Measurements from ENCODE around the gene KLHL30. TPM values are rescaled to one million over a fixed set of nuclear protein-coding genes. Genes with fewer than 3 reads are reported as not detected.
A peak's percentile ranks its signal among the peaks of the same experiment; 100 is the strongest.

The KLHL30 gene, protein sequence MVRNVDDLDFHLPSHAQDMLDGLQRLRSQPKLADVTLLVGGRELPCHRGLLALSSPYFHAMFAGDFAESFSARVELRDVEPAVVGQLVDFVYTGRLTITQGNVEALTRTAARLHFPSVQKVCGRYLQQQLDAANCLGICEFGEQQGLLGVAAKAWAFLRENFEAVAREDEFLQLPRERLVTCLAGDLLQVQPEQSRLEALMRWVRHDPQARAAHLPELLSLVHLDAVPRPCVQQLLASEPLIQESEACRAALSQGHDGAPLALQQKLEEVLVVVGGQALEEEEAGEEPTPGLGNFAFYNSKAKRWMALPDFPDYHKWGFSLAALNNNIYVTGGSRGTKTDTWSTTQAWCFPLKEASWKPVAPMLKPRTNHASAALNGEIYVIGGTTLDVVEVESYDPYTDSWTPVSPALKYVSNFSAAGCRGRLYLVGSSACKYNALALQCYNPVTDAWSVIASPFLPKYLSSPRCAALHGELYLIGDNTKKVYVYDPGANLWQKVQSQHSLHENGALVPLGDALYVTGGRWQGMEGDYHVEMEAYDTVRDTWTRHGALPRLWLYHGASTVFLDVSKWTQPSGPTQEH
- 1.1 TPM for total RNA-seq

DNA sequence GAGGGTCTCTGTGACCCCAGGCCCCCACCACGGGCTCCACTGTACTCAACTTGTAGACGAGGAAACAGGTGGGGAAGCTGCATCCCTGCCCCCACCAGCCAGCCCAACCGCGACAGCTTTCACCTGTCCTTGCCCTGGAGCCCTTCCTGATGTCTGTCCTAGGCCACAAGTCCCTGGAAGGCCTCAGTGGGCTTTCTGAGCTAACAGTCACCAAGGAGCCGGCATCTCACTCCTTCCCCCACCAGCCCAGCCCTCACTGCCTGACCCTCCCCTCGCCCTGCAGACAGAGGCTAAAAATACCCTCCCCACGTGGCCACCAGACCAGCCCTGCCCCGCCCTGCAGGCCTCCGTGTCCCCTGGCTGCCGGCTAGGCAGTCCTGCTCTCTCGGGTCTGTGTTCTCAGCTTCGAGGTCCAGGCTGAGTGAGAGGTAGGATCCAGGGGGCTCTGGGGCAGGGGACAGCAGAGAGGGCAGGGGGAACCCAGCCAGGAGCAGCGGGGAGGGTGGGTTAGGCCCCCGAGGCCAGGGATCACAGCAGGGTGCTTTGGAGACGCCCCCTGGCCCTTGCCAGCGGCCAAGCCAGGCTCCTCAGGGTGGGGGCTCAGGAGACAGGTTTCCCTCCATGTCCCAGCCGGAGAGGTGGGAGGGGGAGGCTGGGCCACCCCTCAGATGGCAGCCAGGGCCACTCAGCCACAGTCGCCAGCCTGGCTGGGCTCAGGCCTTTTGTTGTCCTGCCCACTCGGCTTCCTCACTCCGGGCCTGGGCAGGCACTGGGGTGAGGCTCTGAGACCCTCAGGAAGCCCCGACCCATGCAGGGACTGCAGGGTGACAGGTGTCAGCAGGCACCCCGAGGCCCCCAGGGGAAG is at the start of gene KLHL30:
KLHL30 (plus strand) TSS at position 338 of the 865 bp plus-strand sequence. CDS start 2,087 bp downstream, outside the sequence.
- intact Hi-C loops (cut with DNase I), result no loop called here
- ATAC-seq, result peak; percentile 68
- no peak for DNase-seq (ENCODE audit: low spot score)

DNA sequence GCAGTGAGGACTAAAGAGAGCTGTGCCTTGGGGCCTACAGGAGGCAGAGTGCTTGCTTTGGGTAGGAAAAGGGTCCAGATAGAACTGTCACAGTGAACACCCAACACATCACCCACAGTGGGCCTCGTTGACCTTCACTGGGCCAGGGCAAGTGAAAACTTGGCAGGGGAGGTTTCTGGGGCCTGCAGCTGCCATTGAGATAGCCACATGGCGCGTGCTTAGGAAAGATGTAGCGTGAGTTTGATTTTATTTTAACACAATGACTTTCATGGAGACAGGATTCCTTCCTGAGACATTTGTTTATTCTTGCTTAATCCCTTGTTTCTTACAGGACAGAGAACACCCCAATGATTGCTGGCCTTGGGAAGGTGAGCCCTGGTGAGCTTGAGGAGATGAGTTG is 47.6 kb upstream of the KLHL30 start:
- intact Hi-C loops (cut with DNase I), result no loop called here
- ATAC-seq (no peak), DNase-seq (ENCODE audit: low spot score) (no peak)

DNA sequence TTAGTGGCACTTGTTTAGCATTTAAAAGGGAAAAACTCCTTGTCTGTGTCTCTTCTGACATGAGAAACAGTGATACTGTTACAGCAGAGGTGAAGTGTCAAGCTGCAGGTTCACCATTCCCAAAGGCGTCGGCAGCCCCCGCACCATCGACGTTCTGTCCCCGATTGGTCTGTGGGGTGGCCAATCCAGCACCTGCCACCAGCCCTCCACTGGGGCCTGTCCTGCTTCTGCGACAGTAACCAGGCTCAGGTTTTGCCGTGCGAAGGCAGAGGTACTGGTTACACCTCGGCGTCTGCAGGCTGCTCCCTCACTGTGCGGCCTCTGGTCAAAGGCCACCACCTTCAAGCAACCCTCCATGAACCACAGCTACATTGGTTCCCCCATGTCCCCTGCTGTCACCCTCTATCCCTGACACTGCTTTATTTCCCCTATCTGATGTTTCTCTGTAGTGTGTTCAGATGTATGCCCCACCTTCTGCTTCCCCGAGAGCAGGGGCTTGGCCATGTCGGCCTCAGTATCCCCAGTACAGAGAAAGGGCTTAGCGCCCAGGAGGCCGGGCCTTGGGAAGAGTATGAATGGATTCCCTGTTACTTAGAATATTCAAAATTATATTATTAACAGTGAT is 46.9 kb upstream of the KLHL30 start:
- intact Hi-C loops (cut with DNase I), result no loop called here
- ATAC-seq (no peak), DNase-seq (ENCODE audit: low spot score) (no peak)

DNA sequence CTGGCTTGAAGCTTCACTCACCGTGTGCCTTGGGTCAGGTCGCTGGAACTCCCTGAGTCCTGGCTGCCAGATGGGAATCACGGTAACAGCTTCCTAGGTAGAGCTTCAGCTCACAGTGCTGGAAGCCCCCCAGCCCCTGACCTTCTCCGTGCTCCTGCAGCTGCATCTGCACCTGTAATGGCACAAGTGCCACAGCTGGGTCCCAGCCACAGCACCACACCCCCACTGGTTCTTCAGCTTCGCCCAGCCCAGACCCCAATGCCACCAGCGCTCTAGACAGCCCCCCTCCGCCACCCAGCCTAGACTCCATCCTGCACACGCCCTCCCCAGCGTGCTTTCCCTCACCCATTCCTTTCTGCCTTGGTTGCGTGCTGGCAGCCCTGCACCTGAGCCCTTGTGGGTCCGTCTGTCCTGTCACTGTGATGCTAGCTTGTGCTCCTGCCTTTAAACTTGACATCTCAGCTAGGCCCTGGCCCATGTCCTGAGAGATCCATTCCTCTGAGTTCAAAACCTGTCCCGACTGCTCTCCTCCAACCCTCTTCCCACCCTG is 45.9 kb upstream of the KLHL30 start:
- DNase-seq (ENCODE audit: low spot score), result peak; percentile 36
- intact Hi-C loops (cut with DNase I), result no loop called here

DNA sequence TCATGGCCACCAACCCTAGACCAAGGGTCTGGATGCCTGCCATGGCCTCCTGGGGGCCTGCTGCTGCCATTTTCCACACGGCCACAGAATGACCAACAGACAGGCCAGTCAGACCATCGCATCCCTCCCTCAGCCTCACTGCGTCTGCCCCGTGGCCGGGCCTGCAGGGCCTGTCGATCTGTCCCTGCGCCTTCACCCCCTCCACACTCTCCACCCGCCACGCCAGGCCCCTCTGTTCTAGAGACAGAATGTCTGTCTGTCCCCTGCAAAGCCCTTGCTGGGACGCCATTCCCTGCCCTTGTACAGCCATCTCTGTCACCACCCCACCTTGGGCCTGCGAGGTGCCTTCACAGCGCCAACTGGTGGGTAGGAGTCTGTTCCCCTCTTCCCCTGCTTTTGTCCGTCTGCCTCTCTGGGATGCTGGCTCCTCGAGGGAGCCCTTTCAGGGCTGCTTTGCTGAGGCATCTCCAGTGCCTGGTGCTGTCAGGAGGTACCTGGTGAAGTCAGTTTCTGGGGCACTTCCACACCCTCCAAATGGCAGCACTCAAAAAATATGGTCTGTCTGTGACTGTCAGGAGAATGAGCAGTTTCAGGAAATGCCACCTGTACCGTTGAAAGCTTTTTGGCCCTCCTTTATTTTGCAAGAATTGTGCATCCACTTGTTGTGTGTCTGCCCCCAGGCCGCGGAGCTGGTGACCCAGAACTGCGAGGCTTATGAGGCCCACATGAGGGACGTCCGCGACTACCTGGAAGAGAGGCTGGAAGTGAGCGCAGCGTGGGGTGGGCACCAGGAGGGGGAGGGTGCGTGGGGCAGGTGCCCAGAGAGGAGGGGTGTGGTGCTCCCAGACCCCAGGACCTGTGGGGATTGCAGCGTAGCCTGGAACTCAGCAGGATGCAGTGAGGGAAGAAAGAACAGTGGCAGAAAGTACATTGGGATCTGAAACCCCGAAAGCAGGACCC is 45.0 kb upstream of the KLHL30 start:
- DNase-seq (ENCODE audit: low spot score), result peak; percentile 32
- no peak for ATAC-seq
- intact Hi-C loops (cut with DNase I), result no loop called here

More for the DNA sequence above, 45.9 kb upstream of the KLHL30 start:
- no peak for ATAC-seq

DNA sequence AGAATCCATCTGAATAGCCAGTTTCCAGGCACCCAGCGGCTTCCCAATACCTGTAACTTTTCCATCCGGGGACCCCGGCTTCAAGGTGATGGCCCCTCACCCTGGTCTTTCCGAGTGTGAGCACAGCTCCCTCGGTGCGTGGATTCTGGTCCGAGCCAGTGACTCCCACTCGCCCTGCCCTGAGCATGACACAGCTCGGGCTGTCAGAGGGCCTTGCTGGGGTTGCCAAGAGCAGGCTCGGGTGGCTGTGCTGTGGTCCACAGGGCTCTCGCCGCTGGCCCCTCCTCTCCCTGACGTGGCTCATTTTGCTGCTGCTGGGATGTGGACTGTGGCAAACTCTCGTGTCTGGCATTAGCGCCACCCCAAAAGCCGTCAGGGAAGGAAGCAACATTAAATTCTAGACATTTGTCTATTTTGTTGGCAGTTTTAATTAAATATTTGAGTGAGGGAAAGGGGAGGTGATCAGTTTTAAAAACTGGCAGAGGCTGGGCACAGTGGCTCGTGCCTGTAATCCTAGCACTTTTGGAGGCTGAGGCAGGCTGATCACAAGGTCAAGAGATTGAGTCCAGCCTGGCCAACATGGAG is 43.9 kb upstream of the KLHL30 start:
- ATAC-seq, result no peak
- intact Hi-C loops (cut with DNase I), result no loop called here
- DNase-seq (ENCODE audit: low spot score), result peak; percentile 40

DNA sequence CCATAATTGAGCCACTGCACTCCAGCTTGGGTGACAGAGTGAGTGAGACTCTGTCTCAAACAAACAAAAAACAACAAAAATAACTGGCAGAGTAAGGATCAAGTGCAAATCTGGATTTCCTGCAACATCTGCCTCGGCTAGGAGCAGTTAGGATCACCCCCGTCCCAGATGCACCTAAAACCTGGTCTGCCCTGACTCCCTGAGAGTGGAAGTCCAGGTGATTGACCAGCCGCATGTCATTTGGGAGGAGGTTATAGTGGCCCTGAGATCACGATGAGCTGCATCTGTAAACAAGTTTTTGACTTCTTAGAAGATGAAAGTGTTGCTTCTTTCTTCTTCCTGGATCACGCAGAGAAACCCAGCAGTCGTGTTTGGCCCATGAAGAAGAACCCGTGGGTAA is 43.3 kb upstream of the KLHL30 start:
- intact Hi-C loops (cut with DNase I), result no loop called here
- ATAC-seq (no peak), DNase-seq (ENCODE audit: low spot score) (peak; percentile 13)

DNA sequence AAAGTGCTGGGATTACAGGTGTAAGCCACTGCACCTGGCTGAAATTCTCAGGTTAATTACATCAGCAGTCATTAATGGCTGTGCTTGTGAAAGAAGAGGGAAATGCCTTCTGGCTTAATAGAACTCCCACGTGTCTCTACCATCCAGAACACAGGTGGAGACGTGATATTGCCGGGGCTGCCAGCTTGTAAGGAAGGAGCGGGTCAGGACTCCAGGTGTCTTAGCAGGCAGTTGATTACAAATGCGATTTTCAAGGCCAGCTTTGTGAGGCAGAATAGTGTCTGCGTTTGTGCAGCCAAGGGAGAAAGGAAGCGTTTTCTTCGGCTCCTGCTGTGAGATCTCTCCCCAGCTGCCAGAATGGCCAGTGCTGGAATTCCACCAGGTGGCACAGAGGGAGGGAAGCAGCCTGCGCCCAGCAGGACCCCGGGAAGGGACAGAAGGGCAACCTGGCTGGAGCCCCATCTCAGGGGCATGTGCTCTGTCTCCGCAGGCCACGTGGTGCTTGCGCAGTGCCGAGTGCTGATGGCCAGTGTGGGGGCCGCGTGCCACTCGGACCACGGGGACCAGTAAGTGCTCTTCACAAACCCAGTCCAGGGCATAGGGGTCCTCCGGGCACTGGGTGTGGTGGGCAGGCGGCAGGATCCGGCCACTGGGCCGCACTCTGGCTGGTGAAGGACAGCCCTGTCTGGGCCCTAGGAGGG is 42.0 kb upstream of the KLHL30 start:
- DNase-seq (ENCODE audit: low spot score) (peak; percentile 48), ATAC-seq (no peak)
- intact Hi-C loops (cut with DNase I), result no loop called here

DNA sequence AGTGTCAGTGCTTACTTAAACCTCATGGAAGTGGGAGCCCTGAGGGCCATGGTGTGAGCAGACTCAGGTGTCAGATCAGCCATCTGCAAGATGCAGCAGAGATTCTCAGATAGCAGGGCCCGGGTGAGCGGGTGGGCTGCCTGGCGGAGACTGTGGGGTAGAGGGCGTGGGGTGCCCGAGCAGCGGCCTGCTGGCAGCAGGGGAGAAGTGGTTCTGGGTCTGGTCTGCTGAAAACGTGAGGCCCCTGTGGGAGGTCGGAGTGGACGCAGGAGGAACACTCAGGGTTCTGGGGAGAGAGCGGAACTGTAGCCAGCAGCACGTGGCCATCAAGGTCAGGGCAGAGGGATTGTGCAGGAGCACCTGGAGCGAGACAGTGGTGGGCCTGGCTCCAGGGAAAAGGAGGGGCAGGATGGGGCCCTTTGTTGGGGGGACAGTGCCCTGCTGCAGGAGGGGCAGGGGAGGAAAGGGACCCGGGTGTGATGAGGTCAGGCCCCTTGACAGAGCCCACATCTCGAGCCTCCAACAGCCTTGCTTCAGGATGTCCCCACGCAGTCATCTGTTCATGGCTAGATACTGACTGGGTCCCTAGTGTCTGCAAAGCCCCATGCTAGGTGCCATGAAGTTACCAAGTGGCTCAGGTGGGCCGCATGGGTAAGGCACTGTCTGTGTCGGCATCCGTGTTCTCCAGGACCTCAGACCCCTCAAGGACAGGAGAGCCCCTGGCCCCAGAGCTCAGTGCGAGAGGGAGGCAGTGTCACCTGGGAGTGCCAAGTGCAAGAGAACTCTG is 41.1 kb upstream of the KLHL30 start:
- DNase-seq (ENCODE audit: low spot score) (peak; percentile 43), ATAC-seq (no peak)
- intact Hi-C loops (cut with DNase I), result no loop called here

DNA sequence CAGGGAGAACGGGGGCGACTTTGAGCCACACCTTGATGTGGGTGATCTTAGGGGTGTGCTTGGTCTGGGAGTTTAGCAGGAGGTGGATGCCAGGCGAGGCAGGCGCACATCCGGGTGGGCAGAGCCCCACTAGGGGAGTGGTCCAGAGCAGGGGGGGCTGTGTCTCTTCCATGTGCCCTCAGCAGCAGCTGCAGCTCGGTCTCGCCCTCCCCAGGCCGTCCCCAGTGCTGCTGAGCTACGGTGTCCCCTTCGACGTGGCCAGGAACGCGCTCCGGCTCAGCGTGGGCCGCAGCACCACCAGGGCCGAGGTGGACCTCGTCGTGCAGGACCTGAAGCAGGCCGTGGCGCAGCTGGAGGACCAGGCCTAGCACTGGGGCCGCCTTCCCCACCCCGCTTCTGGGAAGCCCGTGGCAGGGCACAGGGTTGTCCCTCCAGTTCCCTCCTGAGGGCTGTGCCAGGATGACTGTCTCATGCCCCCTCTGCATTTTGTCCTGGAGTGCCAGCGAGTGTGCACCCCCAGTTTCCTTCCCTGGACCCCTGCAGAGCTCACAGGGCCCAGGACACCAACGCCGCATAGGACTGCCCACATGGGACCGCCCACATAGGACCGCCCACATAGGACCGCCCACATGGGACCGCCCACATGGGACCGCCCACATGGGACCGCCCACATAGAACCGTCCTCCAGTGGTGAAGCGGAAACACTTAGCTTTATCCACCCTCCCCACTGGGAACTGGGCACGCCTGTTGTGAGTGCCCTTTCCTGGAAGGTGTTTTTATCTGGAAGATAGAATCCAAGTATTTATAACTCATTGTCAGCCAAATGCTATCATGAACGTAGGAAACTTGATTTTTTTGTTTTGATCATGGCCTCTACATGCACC is 40.2 kb upstream of the KLHL30 start:
- peak; percentile 76 for DNase-seq (ENCODE audit: low spot score)
- peak; percentile 87 for ATAC-seq
- intact Hi-C loops (cut with DNase I), result no loop called here

DNA sequence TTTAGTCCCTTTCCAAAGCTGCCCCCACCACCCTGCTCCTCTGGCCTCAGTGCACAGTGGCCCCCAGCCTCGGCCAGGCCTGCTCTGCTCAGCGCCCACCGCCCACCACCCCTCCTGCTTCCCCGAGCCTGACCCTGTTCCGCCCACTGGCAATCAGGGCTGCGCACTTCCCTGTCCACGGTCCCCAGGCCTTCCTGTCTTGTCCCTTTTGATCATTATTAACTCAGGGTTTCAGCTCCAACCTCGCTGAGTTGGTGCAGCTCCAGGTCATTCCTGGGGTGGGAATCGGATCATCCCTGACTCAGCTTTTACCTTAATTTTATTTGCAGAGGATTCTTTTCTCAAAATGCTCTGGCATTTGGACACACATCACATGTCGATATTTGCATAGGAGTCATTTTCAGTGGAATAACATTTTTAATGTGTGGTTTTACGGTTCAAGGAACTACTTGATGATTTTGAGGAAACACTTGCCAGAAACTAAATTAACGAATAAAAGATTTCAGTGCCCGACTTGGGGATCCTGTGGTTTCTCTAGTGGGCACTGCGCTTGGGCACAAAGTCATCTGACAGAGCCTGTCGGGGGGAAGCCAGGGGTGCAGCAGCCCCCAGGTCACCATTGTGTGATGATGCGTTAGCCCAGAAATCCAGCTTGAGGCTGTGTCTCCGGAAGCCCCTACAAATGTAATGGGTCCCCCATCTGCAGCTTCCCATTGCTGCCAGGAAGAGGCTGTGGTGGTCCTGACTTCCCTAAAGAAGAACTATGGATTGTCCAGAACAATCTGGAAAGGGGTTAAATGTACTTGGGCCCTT is 39.4 kb upstream of the KLHL30 start:
- DNase-seq (ENCODE audit: low spot score) (peak; percentile 60), ATAC-seq (no peak)
- intact Hi-C loops (cut with DNase I), result no loop called here

DNA sequence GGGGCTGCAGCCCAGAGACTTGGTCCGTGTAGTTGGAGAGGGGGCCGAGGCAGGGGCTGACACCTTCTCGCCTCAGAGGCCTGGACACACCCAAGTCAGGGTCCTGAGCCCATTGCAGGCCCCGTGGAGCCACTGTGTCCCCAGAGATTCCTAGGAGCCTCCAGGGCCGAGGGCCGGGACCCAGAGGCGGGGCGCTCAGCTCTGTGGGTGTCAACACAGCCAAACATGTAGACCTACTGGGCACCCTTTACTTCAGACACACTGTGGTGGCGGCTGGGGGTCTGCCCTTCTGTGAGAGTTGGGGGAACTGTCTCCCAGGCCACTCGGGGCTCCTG is 38.8 kb upstream of the KLHL30 start:
- intact Hi-C loops (cut with DNase I), result no loop called here
- no peak for ATAC-seq

DNA sequence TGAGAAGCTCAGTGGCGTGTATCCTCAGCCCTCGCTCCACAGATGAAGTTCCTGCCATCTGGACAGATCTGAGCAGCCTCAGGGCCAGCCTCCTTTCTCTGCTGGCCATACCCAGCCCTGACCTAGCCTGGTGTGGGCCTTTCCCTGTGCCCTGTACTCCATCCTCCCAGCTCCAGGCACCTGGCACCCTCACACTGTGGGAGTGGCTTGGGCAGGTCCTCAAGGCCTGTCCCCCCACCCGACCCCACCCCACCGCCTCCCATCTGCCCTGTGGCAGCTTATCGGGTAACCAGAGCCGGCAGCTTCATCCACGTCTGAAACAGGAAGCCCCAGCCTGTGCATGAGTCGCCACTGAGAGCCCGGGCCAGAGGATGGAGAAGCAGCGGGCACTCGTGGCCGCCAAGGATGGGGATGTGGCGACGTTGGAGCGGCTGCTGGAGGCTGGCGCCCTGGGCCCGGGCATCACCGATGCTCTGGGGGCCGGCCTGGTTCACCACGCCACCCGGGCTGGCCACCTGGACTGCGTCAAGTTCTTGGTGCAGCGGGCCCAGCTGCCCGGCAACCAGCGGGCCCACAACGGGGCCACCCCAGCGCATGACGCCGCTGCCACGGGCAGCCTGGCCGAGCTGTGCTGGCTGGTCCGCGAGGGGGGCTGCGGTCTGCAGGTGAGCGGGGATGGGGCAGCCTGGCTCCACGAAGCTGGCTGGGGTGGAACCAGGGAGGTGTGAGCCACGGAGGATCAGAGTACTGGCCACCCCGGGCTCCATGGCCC is 38.2 kb upstream of the KLHL30 start, which contains the start of gene ESPNL:
ESPNL (plus strand) TSS at position 292 of the 772 bp plus-strand sequence; CDS start at position 372, 80 bp downstream.
- ATAC-seq (no peak), DNase-seq (ENCODE audit: low spot score) (peak; percentile 56)
- intact Hi-C loops (cut with DNase I), result no loop called here

More for the DNA sequence above, 38.8 kb upstream of the KLHL30 start:
- peak; percentile 49 for DNase-seq (ENCODE audit: low spot score)

Measured in sciatic nerve (tissue), 2 donors.